Activated effector memory CD4-positive, alpha-beta T cell treated with anti-CD3 and anti-CD28 coated beads, Interleukin-2, amount 50 U/mL, for 16 hours (primary cell): ENCODE results near the gene SF3B2.

ENCODE experiments used
- DNase-seq: peaks from one replicate; pipeline ENCODE4 v3.0.0-alpha.2; 2020

The SF3B2 gene

GRCh38 chr11:66050581-66051231 is 1.5 kb upstream of the SF3B2 start:
- DNase-seq, result no peak

DNA sequence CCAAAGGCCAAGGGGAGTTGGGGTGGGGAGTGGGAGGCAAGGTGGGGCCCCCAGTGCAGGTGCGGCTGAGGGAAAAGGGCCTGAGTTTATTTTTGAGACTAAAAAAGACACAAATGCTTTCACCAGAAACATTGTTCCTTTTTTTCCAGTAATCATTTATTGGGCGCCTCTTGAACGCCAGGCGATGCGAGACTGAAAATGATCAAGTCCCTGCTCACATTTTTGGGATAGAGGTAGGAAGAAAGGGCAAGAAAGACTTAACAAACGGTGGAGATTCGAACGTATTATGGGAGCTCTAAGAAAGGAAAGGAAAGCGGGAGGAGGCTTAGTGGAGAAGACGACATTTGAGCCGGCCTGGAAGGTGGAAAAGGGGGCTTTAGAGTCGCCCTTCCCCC is 796 bp upstream of the SF3B2 start:
- no peak for DNase-seq

- no peak for DNase-seq
Observed at GRCh38 chr11:66052664-66052982, 459 bp downstream of the SF3B2 start.

GRCh38 chr11:66055021-66055420 is 2.9 kb downstream of the SF3B2 start:
- no peak for DNase-seq

DNA sequence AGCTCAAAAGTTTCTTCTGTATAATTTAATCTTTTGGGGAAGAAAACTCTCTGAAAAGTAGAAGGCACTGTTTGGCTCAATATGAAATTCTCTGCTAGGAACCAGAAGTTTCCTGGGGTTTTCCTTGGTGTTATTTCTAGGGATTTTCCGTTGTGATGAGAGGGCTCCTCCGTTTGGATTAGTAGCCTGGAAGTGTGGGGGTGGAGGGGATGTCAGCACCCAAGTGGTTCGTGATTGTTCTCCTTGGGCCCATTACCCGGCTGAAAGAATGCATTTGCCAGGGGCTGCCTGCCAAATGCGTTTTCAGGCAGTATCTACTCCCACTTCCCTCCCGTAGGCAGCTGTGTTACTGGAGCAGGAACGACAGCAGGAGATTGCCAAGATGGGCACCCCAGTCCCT is 4.3 kb downstream of the SF3B2 start:
- DNase-seq, result no peak

GRCh38 chr11:66059966-66060680 is 8.0 kb downstream of the SF3B2 start:
- DNase-seq, result no peak

DNA sequence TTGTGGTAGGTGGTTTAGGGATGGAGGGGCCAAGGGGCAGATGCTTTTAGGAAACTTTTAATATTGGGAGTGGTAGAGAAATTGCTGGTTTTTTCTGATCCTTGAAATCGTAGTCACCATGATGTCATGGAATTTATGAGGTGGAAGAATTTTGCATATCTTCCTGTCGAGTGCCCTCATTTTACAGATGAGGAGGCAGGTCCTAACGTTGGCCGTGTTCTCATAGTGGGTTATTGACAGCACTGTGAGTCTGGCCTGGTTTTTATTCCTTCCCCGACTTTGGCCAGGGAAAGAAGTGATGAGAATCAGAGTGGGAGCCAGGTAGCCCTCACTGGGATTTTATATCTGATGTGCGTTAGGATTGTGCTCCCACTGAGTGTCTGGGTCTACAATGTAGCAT is 9.1 kb downstream of the SF3B2 start:
- peak; percentile 44 for DNase-seq

DNA sequence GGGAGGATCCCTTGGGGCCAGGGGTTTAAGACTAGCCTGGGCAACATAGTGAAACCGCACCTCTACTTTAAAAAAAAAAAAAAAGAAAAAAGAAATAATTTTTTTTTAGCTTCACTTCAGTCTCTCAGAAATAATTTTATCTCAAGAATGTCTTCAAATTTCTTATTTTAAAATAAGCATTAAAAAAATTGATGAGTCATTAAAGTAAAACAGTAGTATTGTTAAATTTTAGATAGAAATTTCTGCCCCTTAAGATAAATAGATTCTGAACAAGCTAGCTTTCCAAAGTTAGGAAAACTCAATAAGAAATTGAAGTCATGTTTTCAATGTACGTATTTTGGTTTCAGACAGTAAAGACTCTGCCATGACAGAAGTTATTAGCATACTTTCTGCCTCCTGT is 10.2 kb downstream of the SF3B2 start:
- no peak for DNase-seq

- DNase-seq, result no peak
Observed at GRCh38 chr11:66063900-66064299, 11.7 kb downstream of the SF3B2 start.

- no peak for DNase-seq
Observed at GRCh38 chr11:66064571-66064970, 12.4 kb downstream of the SF3B2 start.

- DNase-seq, result no peak
Observed at GRCh38 chr11:66066751-66067150, 14.6 kb downstream of the SF3B2 start.

- DNase-seq, result no peak
Observed at GRCh38 chr11:66067640-66068039, 15.5 kb downstream of the SF3B2 start.

DNA sequence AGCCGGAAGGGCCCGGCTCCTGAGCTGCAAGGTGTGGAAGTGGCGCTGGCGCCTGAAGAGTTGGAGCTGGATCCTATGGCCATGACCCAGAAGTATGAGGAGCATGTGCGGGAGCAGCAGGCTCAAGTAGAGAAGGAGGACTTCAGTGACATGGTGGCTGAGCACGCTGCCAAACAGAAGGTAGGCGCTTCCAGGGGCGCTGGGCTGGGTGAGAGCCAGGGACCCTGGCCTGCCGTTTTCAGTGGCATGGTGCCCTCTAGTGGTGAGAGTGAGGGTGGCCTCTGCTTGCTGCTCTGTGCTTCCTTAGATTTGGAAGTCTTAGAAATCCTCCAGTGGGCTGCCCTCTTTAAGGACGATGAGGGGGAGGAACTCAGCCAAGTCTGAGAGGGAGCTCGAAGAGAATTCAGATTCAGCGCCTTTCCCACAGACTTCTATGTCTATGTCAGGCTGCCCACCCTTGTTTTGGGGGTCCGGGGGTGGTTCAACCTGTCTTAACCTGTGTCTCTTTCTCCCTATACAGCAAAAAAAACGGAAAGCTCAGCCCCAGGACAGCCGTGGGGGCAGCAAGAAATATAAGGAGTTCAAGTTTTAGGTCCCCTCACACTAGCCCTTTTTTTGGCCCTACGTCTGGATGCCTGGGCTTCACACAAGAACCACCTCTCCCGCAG is 16.1 kb downstream of the SF3B2 start:
- peak; percentile 91 for DNase-seq

- peak; percentile 77 for DNase-seq
Observed at GRCh38 chr11:66068923-66069714, 17.0 kb downstream of the SF3B2 start.

DNA sequence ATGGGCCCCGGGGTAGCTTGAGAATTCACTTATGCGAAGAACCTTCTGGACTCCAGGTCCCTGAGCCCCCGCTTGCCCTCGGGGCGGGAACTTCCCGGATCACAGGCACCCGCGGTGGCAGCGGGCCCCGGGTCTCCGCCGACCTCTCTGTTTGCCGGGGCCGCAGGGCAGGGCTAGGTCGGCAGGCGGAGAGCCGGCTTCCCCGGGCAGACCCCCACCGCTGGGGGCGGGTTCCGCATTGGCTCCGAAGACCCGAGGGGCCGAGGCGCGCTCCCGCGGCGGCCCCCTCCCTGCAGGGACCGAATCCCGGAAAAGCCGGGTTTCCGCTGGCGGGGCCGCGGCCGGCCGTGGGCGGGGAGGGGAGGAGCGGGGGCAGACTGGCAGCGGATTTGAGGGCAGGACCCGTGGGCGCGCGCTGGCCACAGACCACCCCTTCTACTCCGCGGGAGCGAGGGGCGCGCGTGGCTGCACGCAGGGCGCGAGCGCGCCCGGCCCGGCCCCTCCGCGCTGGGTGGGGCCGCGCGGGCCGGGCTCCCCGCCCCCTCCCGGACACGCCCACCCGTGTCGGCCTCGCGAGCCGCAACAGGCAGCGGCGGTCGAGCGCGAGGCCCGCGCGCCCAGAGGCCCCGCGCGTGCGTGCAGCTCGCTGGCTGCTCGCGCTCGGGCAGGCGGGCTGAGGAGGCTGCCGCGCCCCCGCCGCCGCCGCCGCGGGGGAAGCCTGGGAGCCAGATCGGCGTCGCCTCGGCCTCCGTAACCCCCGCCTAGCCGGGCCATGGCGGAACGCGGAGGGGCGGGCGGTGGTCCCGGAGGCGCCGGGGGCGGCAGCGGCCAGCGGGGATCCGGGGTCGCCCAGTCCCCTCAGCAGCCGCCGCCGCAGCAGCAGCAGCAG is 17.8 kb downstream of the SF3B2 start, which contains the start of gene PACS1:
TSS of gene PACS1 (plus strand) at position 558 of the 889 bp plus-strand sequence. CDS start at position 773, 215 bp downstream.
- DNase-seq, result peak; percentile 92

- peak; percentile 77 for DNase-seq
Observed at GRCh38 chr11:66070604-66071380, 18.6 kb downstream of the SF3B2 start.

DNA sequence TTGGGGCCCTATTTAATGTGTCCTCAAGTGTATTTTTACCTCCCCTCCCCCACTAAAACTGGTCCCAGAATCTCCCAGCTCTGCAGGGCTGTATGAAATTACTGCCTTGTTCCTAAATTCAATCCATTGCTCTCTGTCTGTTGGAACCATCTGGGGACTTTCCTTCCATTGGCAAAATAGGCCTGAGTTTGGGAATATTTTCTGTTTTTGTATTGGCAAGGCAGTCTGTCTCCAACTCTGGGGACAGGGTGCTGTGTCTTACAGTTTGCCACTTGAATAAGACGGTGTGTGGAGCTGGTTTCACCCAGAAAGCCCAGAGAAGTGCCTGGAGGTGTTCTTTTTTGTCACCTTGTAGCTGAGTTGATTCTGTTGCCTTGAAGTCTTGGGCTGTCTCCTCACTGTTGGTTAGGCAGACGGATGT is 19.2 kb downstream of the SF3B2 start:
- no peak for DNase-seq

- DNase-seq, result no peak
Observed at GRCh38 chr11:66072081-66072480, 19.9 kb downstream of the SF3B2 start.

- no peak for DNase-seq
Observed at GRCh38 chr11:66072518-66072917, 20.4 kb downstream of the SF3B2 start.

GRCh38 chr11:66073669-66074068 is 21.5 kb downstream of the SF3B2 start:
- no peak for DNase-seq

- DNase-seq, result no peak
Observed at GRCh38 chr11:66075273-66075672, 23.1 kb downstream of the SF3B2 start.
